Loucy (cell line): ENCODE results near the gene STXBP6.

ENCODE experiments used
- EZH2phosphoT487 ChIP-seq: fragments of 200-600 bp; IDR thresholded peaks from 2 replicates; pipeline ENCODE4 v1.6.1; 2018; ENCODE audit warnings: antibody characterized with exemption, mild to moderate bottlenecking, moderate library complexity, borderline replicate concordance
- TF ChIP-seq, protein P1 (sequence below): fragments of 200-600 bp; sonication (generic); conservative IDR thresholded peaks from 2 replicates; pipeline ENCODE4 v1.5.1; 2014; ENCODE audit warnings: mild to moderate bottlenecking, antibody characterized with exemption, low read length

DNA sequence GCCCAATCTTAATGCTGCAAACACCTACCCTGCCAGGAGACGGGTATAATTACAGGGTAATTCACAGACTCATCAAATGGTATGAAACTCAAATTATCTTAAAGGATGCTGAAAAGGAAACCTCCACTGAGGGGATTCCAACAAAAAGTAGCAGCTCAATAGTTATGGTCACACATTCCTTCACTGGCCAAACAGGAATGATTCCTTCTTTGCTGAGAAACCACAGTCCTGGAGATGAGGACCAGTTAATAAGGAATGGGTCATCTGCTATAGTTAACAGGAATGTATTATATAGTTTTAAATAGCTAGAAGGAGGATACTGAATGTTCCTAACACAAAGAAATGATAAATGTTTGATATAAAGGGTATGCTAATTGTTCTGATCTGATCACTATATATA is 136.9 kb downstream of the STXBP6 start:
- TF ChIP-seq, protein P1, sequence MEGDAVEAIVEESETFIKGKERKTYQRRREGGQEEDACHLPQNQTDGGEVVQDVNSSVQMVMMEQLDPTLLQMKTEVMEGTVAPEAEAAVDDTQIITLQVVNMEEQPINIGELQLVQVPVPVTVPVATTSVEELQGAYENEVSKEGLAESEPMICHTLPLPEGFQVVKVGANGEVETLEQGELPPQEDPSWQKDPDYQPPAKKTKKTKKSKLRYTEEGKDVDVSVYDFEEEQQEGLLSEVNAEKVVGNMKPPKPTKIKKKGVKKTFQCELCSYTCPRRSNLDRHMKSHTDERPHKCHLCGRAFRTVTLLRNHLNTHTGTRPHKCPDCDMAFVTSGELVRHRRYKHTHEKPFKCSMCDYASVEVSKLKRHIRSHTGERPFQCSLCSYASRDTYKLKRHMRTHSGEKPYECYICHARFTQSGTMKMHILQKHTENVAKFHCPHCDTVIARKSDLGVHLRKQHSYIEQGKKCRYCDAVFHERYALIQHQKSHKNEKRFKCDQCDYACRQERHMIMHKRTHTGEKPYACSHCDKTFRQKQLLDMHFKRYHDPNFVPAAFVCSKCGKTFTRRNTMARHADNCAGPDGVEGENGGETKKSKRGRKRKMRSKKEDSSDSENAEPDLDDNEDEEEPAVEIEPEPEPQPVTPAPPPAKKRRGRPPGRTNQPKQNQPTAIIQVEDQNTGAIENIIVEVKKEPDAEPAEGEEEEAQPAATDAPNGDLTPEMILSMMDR, result no peak
- TF ChIP-seq EZH2phosphoT487, result no peak
